Activated CD4-positive, alpha-beta T cell treated with anti-CD3 and anti-CD28 coated beads for 36 hours (primary cell): ENCODE measurements around the gene CDH16. TPM values are rescaled to one million over a fixed set of nuclear protein-coding genes. Genes with fewer than 3 reads are reported as not detected.
"Not testable (repeated sequence)": the region's sequence is repeated elsewhere in the genome, so short reads cannot be mapped to it uniquely, and the experiment has no call there.

ENCODE experiments used
- ATAC-seq: fragments of 200-7000 bp; cut with Tn5 transposase; one replicate; pipeline ENCODE4 v1.10.0; 2021; ENCODE audit warnings: mild to moderate bottlenecking, moderate library complexity
- CTCF ChIA-PET: fragments of 350-600 bp; sonication (Branson Sonifier 250); formaldehyde crosslinking; loops from one replicate; lab custom pipeline; 2021; ENCODE audit warnings: antibody characterized with exemption; lab: Charles Lee
- POLR2A ChIA-PET: fragments of 350-600 bp; sonication (Branson Sonifier 250); formaldehyde crosslinking; loops from one replicate; lab custom pipeline; 2021; ENCODE audit warnings: antibody characterized with exemption, inconsistent platforms; lab: Charles Lee
- DNase-seq: peaks from one replicate; pipeline ENCODE4 v3.0.0-alpha.2; 2020
- H3K27ac Mint-ChIP-seq: one replicate; pipeline ENCODE4 v1.8.0; 2021; ENCODE audit warnings: mixed read lengths
- H3K27me3 Mint-ChIP-seq: one replicate; pipeline ENCODE4 v1.8.0; 2021; ENCODE audit warnings: mixed read lengths
- H3K36me3 Mint-ChIP-seq: one replicate; pipeline ENCODE4 v1.8.0; 2021; ENCODE audit warnings: low read depth, mixed read lengths
- H3K4me1 Mint-ChIP-seq: one replicate; pipeline ENCODE4 v1.8.0; 2021; ENCODE audit warnings: mixed read lengths
- H3K4me3 Mint-ChIP-seq: one replicate; pipeline ENCODE4 v1.8.0; 2021; ENCODE audit warnings: mild to moderate bottlenecking, moderate library complexity, mixed read lengths
- H3K9me3 Mint-ChIP-seq: one replicate; pipeline ENCODE4 v1.8.0; 2021; ENCODE audit warnings: low read depth, mixed read lengths
- intact Hi-C, 2 experiments: fragments of 100-400 bp; cut with DNase I in 1 of 2; cut with micrococcal nuclease in 1 of 2; formaldehyde crosslinking; loops; one replicate each; pipeline versions ENCODE4 v1.14.2 to v1.15.1; 2022 to 2024; cut with DNase I, micrococcal nuclease
- total RNA-seq, 2 experiments: library from RNA; stranded (reverse); gene quantifications; one replicate each; pipeline ENCODE4 v1.2.3, GENCODE V29; 2021

The CDH16 gene
- total RNA-seq, 2 experiments from 2014 or later: not detected

DNA sequence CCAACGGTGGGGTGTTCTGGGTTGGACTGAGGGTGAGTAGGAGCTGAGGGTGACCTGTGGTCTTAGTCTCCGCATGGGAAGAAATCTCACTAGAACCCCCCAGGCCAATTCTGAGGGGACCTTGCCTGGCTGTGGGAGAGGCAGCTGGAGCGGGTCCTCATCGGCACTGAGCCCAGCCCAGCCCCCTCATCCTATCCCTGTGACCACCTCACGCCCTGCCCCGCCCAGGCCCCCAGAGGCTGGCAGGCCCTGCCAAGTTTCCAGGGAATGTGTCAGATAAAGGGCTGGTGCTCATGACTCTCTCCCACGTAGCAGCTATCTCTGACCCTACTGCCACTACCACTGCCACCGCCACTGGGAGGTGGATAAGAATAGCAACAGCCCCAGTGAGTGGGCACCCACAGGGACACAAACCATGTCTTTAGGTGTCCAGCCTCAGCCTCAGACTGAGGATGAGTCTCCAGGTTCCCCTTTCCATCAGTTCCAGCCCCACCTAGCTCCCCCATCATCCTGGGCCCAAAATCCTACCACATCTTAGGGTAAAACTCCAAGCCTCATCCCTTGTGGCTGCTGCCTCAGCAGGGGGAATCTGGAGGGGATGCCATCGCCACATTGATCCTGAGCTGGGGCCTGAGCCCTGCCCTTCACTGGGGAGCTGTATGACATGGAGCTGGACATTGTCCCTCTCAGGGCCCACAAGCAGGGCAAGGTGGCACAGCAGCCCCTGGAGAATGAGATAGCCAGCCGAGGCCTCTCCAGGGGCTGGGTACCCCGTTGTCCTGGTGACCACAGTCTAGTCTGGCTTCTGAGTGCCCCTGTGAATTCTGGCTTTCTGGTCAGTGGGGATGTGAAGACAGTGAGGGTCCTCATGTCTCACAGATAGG lies 14.9 kb downstream of the CDH16 start:
- no peak for DNase-seq
- ATAC-seq: no peak
- POLR2A ChIA-PET: no interaction called here
- intact Hi-C loops: no loop called here
- no peaks in the 10 kb centered on the region for H3K9me3 Mint-ChIP-seq
- H3K4me3 Mint-ChIP-seq: no peak overlapping the region
- peaks cover 6% of the 10 kb centered on the region for H3K4me1 Mint-ChIP-seq
- no peak overlapping the region for H3K27ac Mint-ChIP-seq
- CTCF ChIA-PET: interaction anchor here (0.6 to 2.2 kb wide), 4 partner anchors 9 to 57 kb away, joined by 3 to 9 read pairs (median 4); no protein-coding TSS in a partner anchor
- H3K36me3 Mint-ChIP-seq: no peaks in the 10 kb centered on the region
- no peaks in the 10 kb centered on the region for H3K27me3 Mint-ChIP-seq

- ChIA-PET POLR2A (no interaction called here), CTCF (interaction anchor here (1.2 to 2.2 kb wide), 3 partner anchors 10 to 58 kb away, joined by 3 to 9 read pairs (median 5); no protein-coding TSS in a partner anchor)
- no peak for ATAC-seq
- Mint-ChIP-seq H3K4me3 (no peak overlapping the region), H3K9me3 (no peaks in the 10 kb centered on the region), H3K36me3 (no peaks in the 10 kb centered on the region), H3K4me1 (peaks cover 6% of the 10 kb centered on the region), H3K27me3 (no peaks in the 10 kb centered on the region), H3K27ac (no peak overlapping the region)
- intact Hi-C loops: no loop called here
- no peak for DNase-seq
These were observed 15.8 kb downstream of the CDH16 start for GRCh38 chr16:66902648-66903543.

GRCh38 chr16:66901626-66902025 lies 17.1 kb downstream of the CDH16 start:
- no peak overlapping the region for H3K27ac Mint-ChIP-seq
- CTCF ChIA-PET: interaction anchor here (0.5 to 1.2 kb wide), 3 partner anchors 21 to 283 kb away, joined by 3 to 5 read pairs (median 3); no protein-coding TSS in a partner anchor

DNA sequence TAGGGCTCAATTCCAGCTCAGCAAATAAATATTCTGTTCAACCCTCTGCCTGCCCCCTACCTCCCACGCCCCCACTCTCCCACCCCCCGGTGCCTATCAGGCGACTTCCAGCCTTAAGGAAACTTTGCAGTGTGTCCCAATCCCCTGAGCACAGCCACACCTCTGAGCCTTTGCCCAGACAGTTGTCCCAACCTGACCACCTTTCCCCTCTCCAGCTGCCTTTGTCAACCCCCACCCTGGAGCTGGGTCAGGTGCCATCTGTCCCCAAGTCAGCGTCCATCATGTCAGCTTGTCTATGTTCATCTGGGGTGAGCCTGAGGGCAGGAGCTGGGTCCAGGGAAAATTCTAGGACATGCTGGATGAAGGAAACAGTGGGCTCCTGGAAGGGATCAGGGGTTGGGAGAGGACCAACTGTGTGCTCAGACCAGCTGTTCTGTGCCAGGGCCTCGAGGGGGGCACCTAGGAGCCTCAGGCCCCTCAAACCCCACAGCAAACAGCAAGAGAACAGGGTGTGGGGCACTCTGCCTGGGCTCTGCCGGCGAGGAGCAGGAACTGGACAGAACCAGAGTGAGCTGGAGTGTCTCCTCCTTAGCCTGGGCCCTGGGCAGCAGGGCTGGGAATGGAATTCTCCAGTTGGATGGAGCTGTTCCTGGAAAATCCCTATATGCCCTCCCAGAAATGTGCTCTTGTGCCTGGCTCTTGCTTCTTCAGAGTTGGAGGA lies 17.8 kb downstream of the CDH16 start:
- no peak overlapping the region for H3K27ac Mint-ChIP-seq
- peaks cover 1% of the 10 kb centered on the region for H3K36me3 Mint-ChIP-seq
- H3K27me3 Mint-ChIP-seq: no peaks in the 10 kb centered on the region
- no peak for DNase-seq
- H3K9me3 Mint-ChIP-seq: no peaks in the 10 kb centered on the region
- H3K4me1 Mint-ChIP-seq: peaks cover 2% of the 10 kb centered on the region
- POLR2A ChIA-PET: no interaction called here
- CTCF ChIA-PET: interaction anchor here (0.5 to 1.3 kb wide), 6 partner anchors 11 to 284 kb away, joined by 3 to 5 read pairs (median 3); partner anchors contain the start of gene CIAO2B
- intact Hi-C loops: no loop called here
- no peak for ATAC-seq
- no peak overlapping the region for H3K4me3 Mint-ChIP-seq

More at GRCh38 chr16:66901626-66902025, 17.1 kb downstream of the CDH16 start:
- ATAC-seq (no peak), DNase-seq (no peak)
- peaks cover 6% of the 10 kb centered on the region for H3K4me1 Mint-ChIP-seq
- H3K9me3 Mint-ChIP-seq: no peaks in the 10 kb centered on the region
- intact Hi-C loops: no loop called here
- H3K4me3 Mint-ChIP-seq: no peak overlapping the region
- POLR2A ChIA-PET: no interaction called here
- H3K27me3 Mint-ChIP-seq: no peaks in the 10 kb centered on the region
- H3K36me3 Mint-ChIP-seq: no peaks in the 10 kb centered on the region

DNA sequence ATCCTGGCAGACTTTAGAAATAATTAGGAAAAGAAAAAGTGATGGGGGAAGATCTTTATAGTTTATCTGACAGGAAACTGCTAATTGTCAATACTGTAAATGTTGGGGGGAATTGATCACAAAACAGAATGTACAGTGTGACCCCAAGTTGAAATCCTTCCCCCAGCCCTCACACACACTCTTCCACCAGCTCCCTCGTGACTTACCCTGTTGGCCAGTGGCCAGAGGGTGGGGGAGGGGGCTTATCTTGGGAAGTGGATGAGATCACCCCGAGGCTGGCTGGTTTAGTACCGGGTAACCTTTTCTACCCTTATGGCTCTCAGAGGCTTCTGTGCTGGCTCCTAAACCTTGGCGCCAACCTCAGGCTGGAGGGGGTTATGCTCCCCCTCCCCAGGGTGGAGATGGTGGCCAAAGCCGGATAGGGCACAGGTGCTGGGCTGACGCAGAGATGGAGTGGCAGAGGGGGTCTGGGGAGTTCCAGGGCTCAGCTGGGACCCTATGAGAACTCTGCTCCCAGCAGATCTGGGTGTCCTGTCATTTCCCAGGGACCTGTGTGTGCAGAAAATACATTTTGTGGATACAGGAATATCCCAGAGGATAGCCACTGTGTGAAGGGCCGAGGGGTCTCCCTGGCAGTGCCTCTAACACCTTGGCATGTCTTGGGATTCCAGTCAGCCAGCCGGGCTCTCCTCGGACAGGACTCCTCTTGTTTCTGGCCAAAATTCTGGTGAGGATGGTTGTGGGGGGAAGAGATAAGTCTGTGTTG lies 18.6 kb downstream of the CDH16 start:
- no peak for ATAC-seq
- Mint-ChIP-seq H3K36me3 (peaks cover 4% of the 10 kb centered on the region), H3K9me3 (no peaks in the 10 kb centered on the region), H3K4me1 (no peaks in the 10 kb centered on the region), H3K4me3 (no peak overlapping the region), H3K27me3 (no peaks in the 10 kb centered on the region), H3K27ac (no peak overlapping the region)
- DNase-seq: no peak
- ChIA-PET CTCF (interaction anchor here (0.7 to 1.3 kb wide), 4 partner anchors 11 to 239 kb away, joined by 3 to 5 read pairs (median 4); partner anchors contain the start of gene CIAO2B), POLR2A (interaction anchor here (0.6 kb wide), 1 partner anchor 18 kb away, joined by 4 read pairs; no protein-coding TSS in a partner anchor)
- intact Hi-C loops: no loop called here

GRCh38 chr16:66899310-66899944 lies 19.3 kb downstream of the CDH16 start:
- H3K27ac Mint-ChIP-seq: no peak overlapping the region
- no peak overlapping the region for H3K4me3 Mint-ChIP-seq
- no peak for DNase-seq
- ATAC-seq: no peak
- H3K27me3 Mint-ChIP-seq: no peaks in the 10 kb centered on the region
- intact Hi-C loops: no loop called here
- no peaks in the 10 kb centered on the region for H3K9me3 Mint-ChIP-seq
- H3K4me1 Mint-ChIP-seq: no peaks in the 10 kb centered on the region
- POLR2A ChIA-PET: interaction anchor here (0.6 kb wide), 1 partner anchor 18 kb away, joined by 4 read pairs; no protein-coding TSS in a partner anchor
- peaks cover 4% of the 10 kb centered on the region for H3K36me3 Mint-ChIP-seq
- CTCF ChIA-PET: interaction anchor here (0.7 to 1.2 kb wide), 3 partner anchors 12 to 240 kb away, joined by 3 to 4 read pairs (median 3); partner anchors contain the start of gene PDP2

DNA sequence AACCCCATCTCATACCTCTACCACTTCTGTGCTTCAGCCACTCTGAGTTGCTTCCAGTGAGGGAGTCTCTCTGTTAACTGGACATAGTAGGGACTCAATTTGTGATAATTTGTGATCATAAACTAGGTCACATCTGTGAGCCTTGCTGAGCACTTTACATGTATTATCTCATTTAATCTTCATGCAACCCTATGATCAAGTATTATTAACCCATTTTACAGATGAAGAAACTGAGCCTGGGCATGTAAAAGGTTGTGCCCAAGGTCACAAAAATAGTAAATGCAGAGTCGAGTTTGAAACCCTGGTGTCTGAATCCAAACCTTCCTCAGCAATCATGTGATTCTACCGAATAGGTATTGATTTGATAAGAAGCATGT lies 19.8 kb downstream of the CDH16 start:
- ChIA-PET POLR2A (interaction anchor here (1.1 kb wide), 1 partner anchor 28 kb away, joined by 3 read pairs; no protein-coding TSS in a partner anchor), CTCF (interaction anchor here (1.0 to 1.2 kb wide), 3 partner anchors 12 to 50 kb away, joined by 3 to 4 read pairs (median 3); partner anchors contain the start of gene PDP2)
- Mint-ChIP-seq H3K36me3 (peaks cover 4% of the 10 kb centered on the region), H3K27ac (no peak overlapping the region), H3K9me3 (no peaks in the 10 kb centered on the region), H3K27me3 (no peaks in the 10 kb centered on the region), H3K4me1 (no peaks in the 10 kb centered on the region), H3K4me3 (no peak overlapping the region)
- no peak for DNase-seq
- ATAC-seq: no peak
- intact Hi-C loops: no loop called here

- POLR2A ChIA-PET: interaction anchor here (1.1 kb wide), 1 partner anchor 29 kb away, joined by 3 read pairs; no protein-coding TSS in a partner anchor
- Mint-ChIP-seq H3K36me3 (peaks cover 4% of the 10 kb centered on the region), H3K27ac (no peak overlapping the region), H3K9me3 (no peaks in the 10 kb centered on the region), H3K27me3 (no peaks in the 10 kb centered on the region), H3K4me1 (peaks cover under 1% of the 10 kb centered on the region), H3K4me3 (no peak overlapping the region)
- intact Hi-C loops: no loop called here
- ATAC-seq (no peak), DNase-seq (no peak)
- CTCF ChIA-PET: interaction anchor here (1.0 to 1.3 kb wide), 4 partner anchors 8 to 51 kb away, joined by 3 to 6 read pairs (median 4); partner anchors contain the start of gene PDP2
These were observed 20.5 kb downstream of the CDH16 start for GRCh38 chr16:66898207-66898606.

DNA sequence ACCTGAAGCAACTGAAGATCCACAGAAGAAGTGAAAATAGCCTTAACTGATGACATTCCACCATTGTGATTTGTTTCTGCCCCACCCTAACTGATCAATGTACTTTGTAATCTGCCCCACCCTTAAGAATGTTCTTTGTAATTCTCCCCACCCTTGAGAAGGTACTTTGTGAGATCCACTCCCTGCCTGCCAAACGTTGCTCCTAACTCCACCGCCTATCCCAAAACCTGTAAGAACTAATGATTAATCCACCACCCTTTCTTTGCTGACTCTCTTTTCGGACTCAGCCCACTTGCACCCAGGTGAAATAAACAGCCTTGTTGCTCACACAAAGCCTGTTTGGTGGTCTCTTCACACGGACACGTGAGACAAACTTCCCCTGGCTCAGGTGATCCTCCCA lies 22.0 kb downstream of the CDH16 start:
- ATAC-seq, H3K27me3 Mint-ChIP-seq, H3K4me3 Mint-ChIP-seq, H3K27ac Mint-ChIP-seq, intact Hi-C loops, H3K36me3 Mint-ChIP-seq, H3K9me3 Mint-ChIP-seq, H3K4me1 Mint-ChIP-seq, POLR2A ChIA-PET, DNase-seq: not testable (repeated sequence)
- CTCF ChIA-PET: interaction anchor here (0.7 to 2.7 kb wide), 3 partner anchors 16 to 66 kb away, joined by 3 to 12 read pairs (median 9); partner anchors contain the start of genes NAE1 and PDP2
